Measurements from ENCODE around the gene CBL.

Gene CBL

DNA sequence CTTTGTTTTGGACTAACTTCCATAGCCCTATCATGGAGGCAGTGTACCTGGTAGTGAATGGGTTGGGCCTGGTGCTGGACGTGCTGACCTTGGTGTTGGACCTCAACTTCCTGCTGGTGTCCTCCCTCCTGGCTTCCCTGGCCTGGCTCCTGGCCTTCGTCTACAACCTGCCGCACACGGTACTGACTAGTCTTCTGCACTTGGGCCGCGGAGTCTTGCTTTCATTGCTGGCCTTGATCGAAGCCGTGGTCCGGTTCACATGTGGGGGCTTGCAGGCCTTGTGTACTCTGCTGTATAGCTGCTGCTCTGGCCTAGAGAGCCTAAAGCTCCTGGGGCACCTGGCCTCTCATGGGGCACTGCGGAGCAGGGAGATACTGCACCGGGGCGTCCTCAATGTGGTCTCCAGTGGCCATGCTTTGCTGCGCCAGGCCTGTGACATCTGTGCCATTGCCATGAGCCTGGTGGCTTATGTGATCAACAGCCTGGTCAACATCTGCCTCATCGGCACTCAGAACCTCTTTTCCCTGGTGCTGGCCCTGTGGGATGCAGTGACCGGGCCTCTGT, 129.0 kb downstream of the CBL start:
- no peak for DNase-seq

DNA sequence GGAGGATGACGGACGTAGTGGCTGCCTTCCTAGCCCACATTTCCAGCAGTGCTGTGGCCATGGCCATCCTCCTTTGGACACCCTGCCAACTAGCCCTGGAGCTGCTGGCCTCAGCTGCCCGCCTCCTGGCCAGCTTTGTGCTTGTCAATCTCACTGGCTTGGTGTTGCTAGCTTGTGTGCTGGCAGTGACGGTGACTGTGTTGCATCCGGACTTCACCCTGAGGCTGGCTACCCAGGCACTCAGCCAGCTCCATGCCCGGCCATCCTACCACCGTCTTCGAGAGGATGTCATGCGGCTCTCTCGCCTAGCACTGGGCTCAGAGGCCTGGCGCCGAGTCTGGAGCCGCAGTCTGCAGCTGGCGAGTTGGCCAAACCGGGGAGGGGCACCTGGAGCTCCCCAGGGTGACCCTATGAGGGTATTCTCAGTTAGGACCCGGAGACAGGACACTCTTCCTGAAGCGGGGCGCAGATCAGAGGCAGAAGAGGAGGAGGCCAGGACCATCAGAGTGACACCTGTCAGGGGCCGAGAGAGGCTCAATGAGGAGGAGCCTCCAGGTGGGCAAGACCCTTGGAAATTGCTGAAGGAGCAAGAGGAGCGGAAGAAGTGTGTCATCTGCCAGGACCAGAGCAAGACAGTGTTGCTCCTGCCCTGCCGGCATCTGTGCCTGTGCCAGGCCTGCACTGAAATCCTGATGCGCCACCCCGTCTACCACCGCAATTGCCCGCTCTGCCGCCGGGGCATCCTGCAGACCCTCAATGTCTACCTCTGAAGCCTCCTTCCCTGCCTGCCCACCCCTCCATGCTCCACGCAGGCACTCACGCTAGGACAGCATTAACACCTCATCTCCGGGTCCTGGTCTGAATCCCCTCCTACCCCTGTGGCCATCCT, 129.8 kb downstream of the CBL start:
- DNase-seq: no peak

DNA sequence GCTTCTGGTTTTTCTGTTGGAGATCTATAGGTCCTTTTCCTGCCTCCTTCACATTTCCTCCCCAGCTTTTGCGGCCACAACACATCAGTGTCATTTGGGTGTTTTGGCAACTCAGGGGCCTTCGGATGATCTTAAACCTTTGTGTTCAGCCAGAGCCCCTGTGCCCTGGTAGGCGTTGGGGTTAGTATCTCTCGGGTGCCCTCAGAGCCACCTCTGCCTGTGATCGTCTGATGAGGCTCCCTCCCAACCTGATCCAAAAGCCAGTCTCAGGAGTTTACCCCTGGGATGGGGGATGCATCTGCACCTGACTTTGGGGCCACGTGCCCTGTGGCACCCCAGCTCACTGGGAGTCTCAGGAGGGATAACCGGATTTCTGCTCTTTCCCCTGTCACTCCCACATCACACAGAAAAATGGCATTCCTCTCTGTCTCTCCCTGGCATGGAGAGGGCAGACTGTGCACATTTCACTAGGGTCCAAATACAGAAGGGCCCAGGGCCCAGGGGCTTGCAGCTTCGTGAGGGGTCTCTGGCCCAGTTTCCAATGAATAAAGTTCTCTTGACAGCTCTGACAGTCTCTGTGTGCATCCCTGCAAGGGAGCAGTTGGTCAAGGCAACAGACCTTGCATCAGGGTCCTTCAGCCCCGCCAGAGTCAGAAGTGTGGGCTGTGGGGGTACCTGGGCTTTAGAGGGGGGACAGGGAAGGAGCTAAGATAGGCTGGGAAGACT, 130.8 kb downstream of the CBL start:
- no peak for DNase-seq

- DNase-seq: no peak
These were observed 131.6 kb downstream of the CBL start for GRCh38 chr11:119337581-119338317.

- peak; percentile 9 for DNase-seq
These were observed 132.3 kb downstream of the CBL start for GRCh38 chr11:119338318-119338890.

DNA sequence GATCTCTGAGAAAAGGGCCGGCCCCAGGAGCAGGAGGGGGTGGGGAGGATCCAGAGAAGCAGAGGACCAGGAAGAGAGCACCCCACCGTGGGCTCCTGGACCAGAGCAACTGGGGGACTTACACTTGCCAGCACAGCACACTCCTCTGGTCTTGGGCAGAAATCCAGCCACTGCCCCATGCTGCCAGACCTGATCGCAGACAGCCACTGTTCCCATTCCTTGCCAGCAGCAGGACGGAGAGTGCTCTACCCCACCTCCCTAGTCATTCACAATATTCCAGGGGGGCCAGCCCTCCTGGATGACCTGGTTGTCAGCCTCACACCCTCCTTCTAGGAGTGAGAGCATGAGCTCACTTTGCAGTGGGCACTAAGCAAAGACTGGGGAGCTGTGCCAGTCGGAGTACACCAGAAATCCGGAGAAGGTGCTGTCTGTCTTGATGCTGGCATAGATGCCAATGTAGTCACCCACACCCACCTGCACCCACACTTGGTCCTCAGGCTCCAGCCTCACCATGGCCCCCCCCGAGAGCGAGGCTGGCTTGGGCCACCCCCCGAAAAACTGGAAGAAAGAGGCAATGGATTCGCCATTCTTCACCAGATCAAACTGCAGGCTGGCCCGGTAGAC, 132.9 kb downstream of the CBL start:
- DNase-seq: no peak

GRCh38 chr11:119339589-119340334, 133.6 kb downstream of the CBL start:
- no peak for DNase-seq

DNA sequence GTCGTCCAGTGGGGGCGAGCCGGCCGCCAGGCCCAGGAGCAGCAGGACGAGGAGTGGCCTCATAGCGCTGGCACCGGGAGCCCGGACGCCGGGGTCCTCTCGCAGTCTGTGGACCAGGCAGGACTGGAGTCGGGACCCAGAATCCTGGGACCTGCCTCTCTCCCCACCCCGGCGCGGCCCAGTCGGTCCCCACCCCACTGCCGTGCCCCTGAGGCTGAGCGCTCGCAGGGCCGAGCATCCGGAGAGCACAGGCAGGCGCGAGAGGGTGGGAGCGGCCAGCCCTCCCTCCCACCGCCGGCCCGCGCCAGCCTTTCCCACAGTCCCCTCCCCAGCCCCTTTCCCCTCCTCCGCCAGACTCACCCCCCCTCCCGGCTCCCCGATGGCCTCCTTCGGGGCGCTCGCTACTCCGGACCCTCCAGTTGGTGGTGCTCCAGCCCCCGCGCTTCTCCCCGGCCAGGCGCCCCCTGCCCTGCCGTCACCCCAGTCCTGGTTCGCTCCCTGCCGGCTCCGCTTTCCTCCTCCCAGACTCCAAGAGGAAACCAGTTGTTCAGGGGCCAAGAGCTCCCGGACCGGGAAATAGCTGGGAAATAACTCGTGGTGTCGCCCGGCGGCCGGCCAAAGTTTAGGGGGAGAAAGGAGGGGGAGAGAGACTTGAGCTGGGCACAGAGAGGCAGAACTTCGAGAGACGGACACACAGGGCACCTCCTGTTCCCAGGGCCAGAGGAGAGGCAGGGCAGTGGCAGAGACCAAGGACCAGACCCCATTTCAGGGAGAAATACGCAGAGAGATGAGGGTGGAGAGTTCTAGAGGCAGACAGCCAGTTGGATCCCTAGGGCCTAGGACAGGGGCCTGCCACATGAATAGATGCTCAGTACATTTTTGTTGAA, 134.4 kb downstream of the CBL start, which contains the start of gene C1QTNF5:
C1QTNF5 (minus strand) TSS at position 549 of the 887 bp plus-strand sequence; CDS start at position 63, 486 bp downstream.
- no peak for DNase-seq

DNA sequence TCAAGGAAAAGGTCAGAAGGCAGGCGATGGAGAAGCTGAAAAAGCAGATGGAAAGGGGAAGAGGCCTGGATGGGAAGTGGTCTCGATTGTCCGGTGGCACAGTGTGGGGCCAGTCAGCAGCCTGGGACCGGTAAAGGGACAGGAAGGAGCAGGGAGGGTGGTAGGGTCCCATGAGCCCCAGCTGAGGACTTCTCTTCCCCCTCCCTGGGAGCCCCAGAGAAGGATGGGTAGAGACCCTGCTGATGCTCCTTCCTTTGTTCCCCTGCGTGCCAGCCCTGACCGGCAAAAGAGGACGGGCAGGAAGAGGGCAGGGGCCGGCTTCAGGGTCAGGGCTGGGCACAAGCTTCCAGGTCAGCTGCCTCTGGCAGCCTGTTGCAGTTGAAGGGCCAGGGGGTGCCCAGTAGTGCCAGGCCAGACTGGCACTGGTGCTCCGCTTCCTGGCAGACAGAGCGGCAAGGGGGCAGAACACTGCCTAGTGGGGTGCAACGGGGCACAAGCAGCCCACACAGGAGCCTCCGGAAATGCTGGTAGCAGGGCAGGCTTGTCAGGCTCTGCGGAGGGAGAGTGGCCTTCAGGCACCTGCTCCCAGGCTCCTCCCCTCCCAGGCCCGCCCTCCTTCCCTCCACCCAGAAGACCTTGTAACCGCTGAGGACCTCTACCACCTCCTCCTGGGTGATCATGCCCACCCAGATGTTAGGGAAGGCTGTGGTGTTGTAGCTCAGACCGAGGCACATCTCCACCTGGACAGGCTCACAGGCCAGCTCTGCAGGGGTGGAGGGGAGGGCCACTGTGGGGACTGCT, 135.3 kb downstream of the CBL start:
- no peak for DNase-seq

- DNase-seq: no peak
These were observed 135.8 kb downstream of the CBL start for GRCh38 chr11:119342023-119342300.

DNA sequence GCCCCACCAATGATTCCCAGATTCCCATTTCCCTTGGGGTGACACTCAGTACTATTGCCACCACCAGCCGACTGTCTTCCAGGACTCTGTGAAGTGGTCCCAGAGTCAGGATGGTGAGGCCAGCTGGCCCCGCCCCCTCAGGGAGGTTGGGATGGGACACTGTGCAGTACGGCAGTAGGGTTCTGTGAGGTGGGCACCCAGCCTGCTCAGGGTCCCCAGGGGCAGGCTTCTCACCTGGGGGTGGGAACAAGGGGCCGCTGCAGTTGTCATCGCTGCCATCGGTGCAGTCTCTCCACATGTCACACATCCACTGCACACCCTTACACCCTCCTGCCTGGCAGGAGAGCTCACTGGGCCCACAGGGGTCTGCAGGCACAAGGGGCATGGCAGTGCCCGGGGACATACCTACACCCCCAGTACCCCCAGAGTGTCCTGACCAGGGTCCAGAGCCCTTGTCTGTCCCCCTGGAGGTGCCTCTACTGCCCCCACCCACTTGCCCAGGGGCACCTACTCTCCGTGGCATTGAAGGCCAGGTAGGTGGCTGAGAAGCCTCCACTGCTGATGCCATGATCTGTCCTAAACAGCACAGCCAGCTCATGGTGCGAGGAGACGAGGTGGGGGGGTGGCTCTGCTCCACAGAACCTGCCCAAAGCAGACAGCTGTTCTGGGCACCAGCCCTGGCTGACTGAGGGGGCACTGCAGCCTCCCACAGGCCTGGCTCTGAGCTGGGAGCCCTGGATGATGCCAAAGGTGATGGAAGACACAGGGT, 136.4 kb downstream of the CBL start:
- no peak for DNase-seq

DNA sequence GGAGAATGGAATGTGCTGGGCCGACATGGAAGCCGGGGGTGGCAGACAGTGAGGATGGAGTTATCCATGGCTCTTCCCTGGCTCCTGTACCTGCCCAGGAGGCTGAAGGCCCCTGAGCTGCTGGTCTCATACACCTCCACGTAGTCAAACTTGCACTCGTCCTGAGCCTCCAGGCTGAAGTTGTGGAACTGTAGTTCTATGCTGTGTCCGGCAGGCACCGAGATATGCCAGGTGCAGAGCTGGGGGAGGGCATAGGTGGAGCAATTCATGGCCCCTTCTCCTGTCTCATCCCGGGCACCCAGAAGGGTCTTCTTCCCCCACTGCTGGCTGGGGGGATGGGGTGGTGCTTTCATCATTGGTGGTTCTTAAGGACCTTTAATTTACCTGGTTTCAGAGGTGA, 137.6 kb downstream of the CBL start:
- no peak for DNase-seq

GRCh38 chr11:119344291-119345010, 138.3 kb downstream of the CBL start:
- no peak for DNase-seq

DNA sequence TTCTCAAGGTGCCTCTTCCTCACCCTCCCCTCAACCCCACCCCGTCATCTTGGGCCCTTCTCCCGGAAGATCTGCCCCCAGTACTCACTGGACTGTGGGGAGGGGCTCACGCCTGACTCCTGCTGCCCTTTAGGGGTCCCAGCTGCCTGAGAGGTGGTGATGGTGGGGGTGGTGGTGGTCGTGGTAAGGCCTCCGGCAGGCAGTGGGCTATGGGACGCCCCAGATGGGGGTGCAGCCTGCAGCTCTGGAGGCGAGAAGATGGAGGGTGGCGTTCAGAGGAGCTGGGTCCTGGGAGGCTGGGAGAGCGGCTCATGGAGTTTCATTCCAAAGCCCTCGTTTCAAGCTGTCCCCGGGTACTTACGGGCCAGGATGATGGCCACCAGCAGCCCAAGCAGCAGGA, 139.5 kb downstream of the CBL start:
- DNase-seq: no peak

DNA sequence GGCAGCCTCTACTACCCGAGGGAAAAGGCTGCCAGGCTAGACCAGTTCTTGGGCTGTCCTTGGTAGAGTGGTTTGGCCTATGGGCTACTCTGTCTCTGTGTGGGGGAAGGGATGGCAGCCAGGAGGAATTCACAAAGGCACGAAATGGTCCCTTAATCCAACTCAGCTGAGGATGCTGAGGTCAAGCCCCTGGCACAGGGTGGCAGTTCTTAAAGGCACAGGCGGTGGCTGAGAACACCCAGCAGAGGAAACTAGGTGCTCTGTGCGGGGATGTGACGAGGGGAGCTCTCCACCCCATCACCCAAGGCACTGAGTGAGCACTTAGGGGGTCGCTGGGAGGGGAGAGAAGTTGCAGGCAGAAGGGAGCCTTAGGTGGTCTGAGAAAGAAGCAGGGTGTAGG, 140.5 kb downstream of the CBL start, which contains the start of gene MFRP:
MFRP (minus strand) TSS at position 101 of the 400 bp plus-strand sequence. CDS start 192 bp downstream, outside the sequence.
- DNase-seq: no peak

GRCh38 chr11:119347242-119347641, 141.1 kb downstream of the CBL start:
- DNase-seq: no peak

DNA sequence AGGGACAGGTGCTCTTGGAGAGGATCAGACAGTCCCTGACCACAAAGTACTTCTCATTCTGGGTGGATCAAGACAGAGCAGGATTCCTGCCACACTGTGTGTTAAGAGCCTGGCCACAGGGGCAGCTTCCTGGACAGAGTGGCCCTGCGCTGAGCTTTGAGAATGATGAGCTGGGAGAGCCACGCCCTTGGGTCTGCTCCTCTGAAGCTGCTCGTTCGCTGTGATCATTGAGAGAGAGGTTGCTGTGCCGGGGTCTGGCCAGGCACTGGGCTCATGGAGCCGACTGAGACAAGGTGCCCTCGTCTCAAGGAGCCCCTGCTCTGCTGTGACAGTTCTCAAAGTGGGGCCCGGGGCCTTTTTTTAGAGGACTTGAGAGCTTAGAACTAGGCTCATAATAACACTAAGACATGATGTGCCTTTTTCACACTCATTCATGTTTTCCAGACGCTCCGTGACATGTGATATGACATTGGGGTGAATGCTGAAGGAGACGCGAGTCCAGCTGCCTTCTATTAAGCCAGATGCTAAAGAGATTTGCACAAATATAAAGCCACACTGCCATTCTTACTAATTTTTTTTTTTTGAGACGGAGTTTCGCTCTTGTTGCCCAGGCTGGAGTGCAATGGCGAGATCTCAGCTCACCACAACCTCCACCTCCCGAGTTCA, 141.9 kb downstream of the CBL start:
- DNase-seq: no peak

GRCh38 chr11:119350302-119350701, 144.2 kb downstream of the CBL start:
- DNase-seq: no peak

Data from GDM1 (cell line).